Heart right ventricle (tissue), 16 donors: ENCODE measurements around the gene TPX2. TPM values are rescaled to one million over a fixed set of nuclear protein-coding genes. Genes with fewer than 3 reads are reported as not detected.
"Not testable (repeated sequence)": the region's sequence is repeated elsewhere in the genome, so short reads cannot be mapped to it uniquely, and the experiment has no call there.

Source experiments
- ATAC-seq, 8 donors: fragments of 200-7000 bp; cut with Tn5 transposase; one replicate each; pipeline ENCODE4 v1.9.1; 2020; ENCODE audit warnings: mild to moderate bottlenecking in 8 of 8, moderate library complexity in 8 of 8, moderate number of reproducible peaks in 1 of 8
- DNase-seq, 2 donors: peaks; one replicate each; pipeline ENCODE4 v3.0.0-alpha.2; 2020
- H3K27ac ChIP-seq, 10 donors: fragments of 200-600 bp; sonication (generic) in 2 of 10; one replicate each; pipeline versions ENCODE4 v1.5.0 to v1.8.0; 2020 to 2022; ENCODE audit warnings: mild to moderate bottlenecking in 3 of 10
- H3K27me3 ChIP-seq, 7 donors: fragments of 200-600 bp; one replicate each; pipeline ENCODE4 v1.8.0; 2021 to 2022; ENCODE audit warnings: mild to moderate bottlenecking in 2 of 7
- H3K36me3 ChIP-seq, 9 donors: fragments of 200-600 bp; sonication (generic) in 1 of 9; one replicate each; pipeline versions ENCODE4 v1.5.0 to v1.8.0; 2020 to 2022; ENCODE audit warnings: mild to moderate bottlenecking in 2 of 9
- H3K4me1 ChIP-seq, 9 donors: fragments of 200-600 bp; sonication (generic) in 1 of 9; one replicate each; pipeline versions ENCODE4 v1.5.0 to v1.8.0; 2020 to 2022; ENCODE audit warnings: mild to moderate bottlenecking in 4 of 9
- H3K4me3 ChIP-seq, 10 donors: fragments of 200-600 bp; sonication (generic) in 2 of 10; one replicate each; pipeline versions ENCODE4 v1.5.0 to v1.8.0; 2020 to 2022; ENCODE audit warnings: mild to moderate bottlenecking in 7 of 10, moderate library complexity in 2 of 10
- H3K9me3 ChIP-seq, 11 donors: fragments of 200-600 bp in 10 of 11; sonication (generic) in 2 of 11; one replicate each; pipeline versions ENCODE4 v1.5.0 to v1.8.0; 2013 to 2022; ENCODE audit warnings: mild to moderate bottlenecking in 2 of 11, control low read depth in 1 of 11, moderate library complexity in 1 of 11
- CTCF ChIP-seq, 9 donors: fragments of 200-600 bp; sonication (generic) in 2 of 9; IDR thresholded peaks; one replicate each; pipeline versions ENCODE4 v1.5.0 to v1.8.0; 2021 to 2022; ENCODE audit warnings: antibody characterized with exemption in 9 of 9, mild to moderate bottlenecking in 5 of 9, moderate library complexity in 1 of 9
- WGBS, 2 donors: extraction: QIAGEN DNeasy Blood & Tissue Kit; methylation state at CpG; one replicate each; pipeline ENCODE4 v1.1.7; 2013; ENCODE audit warnings: inconsistent platforms in 1 of 2; 5-methylcytosine and 5-hydroxymethylcytosine counted together
- intact Hi-C, 10 donors: fragments of 100-400 bp; cut with DNase I; formaldehyde crosslinking; loops; one replicate each; pipeline versions ENCODE4 v1.11.1 to v1.14.2; 2022
- polyA plus RNA-seq, 2 donors: library from polyadenylated mRNA; stranded (reverse); fragments of 200-250 nt; gene quantifications; one replicate each; pipeline ENCODE4 v1.2.3, GENCODE V29; 2013
- total RNA-seq, 10 donors: library from RNA; stranded (reverse); fragmentation: NEBNext Ultra II Directional in 3 of 10; extraction: Animal tissue kit (Norgen Biotek cat#: 25700) in 3 of 10; gene quantifications; one replicate each; pipeline versions ENCODE4 v1.2.1 to v1.2.4, GENCODE V29; 2021 to 2023
- donor health status: Arrhythmogenic right ventricular cardiomyopathy.
- donor health status: ischemic (EF 13 %, LVEDD 7.1; RV severe dilation, severe dysfunction).
- donor health status: healthy with polysubstance abuse.
- donor health status: DM: no; HTN: yes; CAD: no.
- donor health status: DM: no; HTN: no; CAD: no.
- donor health status: ischemic (EF 25% LVEDD 6.9; RV normal size, moderate dysfunction).
- donor health status: ischemic (EF 25% LVEDD 5.7; RV mildly dilated, moderate dysfunction).
- donor health status: healthy.
- donor health status: DM: yes; HTN: yes; CAD: no.
- donor health status: Ischemic cardiomyopathy.
- donor health status: ischemic (EF 35%, LVEDD 5.7; RV mildly dilated, moderate dysfunction).
- donor health status: nonischemic (EF 11% LVEDD 7.7; RV severe dilation, severe dysfunction).
- donor health status: DM: yes; HTN: yes; CAD: no.
- donor health status: PGD.
- donor health status: ischemic (EF 29% LVEDD 5.4; RV normal size, mild dysfunction).
- donor health status: nonischemic (EF 23%, LVEDD 6.1; RV moderate dilation, normal function).

Gene TPX2
- total and polyA plus RNA-seq, 12 donors, result 0.17 to 9.6 (median 0.78) TPM

GRCh38 chr20:31827059-31827458 is 88.0 kb downstream of the TPX2 start:
- ATAC-seq (no peak), DNase-seq (no peak)
- TF ChIP-seq CTCF (IDR thresholded peaks at IDR 0.05), result no peak
- Histone ChIP-seq H3K9me3 (no peaks in the 10 kb centered on the region), H3K4me3 (no peak overlapping the region), H3K27ac (no peak overlapping the region), H3K4me1 (peaks cover 0 to 23% (median 5%) of the 10 kb centered on the region in 9 donors), H3K36me3 (no peaks in the 10 kb centered on the region), H3K27me3 (peaks cover 0 to 6% (median 0%) of the 10 kb centered on the region in 7 donors)
- intact Hi-C loops, result loop anchor here in 8 of 10 donors (5.0 to 10.0 kb wide), 4 partner anchors 208 to 268 kb away; no protein-coding TSS in a partner anchor
- 71 to 91% methylated on average over 2 of the region's 2 CpGs for WGBS, 2 donors

GRCh38 chr20:31828016-31828415 is 88.9 kb downstream of the TPX2 start:
- ATAC-seq, H3K4me3 ChIP-seq, H3K36me3 ChIP-seq, H3K27ac ChIP-seq, H3K27me3 ChIP-seq, DNase-seq, H3K9me3 ChIP-seq: not testable (repeated sequence)
- WGBS, 2 donors, result 96% methylated on average over 11 of the region's 11 CpGs
- H3K4me1 ChIP-seq, result peaks cover 0 to 14% (median 2%) of the 10 kb centered on the region in 9 donors
- intact Hi-C loops, result loop anchor here in 8 of 10 donors (5.0 to 10.0 kb wide), 4 partner anchors 207 to 267 kb away; no protein-coding TSS in a partner anchor

GRCh38 chr20:31829731-31830130 is 90.6 kb downstream of the TPX2 start:
- Histone ChIP-seq H3K27me3 (peaks cover 0 to 2% (median 0%) of the 10 kb centered on the region in 7 donors), H3K27ac (peak overlapping the region in 3 of 10 donors; percentile 9 to 33 (median 14)), H3K4me1 (peaks cover 0 to 17% (median under 1%) of the 10 kb centered on the region in 9 donors), H3K36me3 (no peaks in the 10 kb centered on the region), H3K9me3 (no peaks in the 10 kb centered on the region), H3K4me3 (no peak overlapping the region)
- WGBS, 2 donors, result 82 to 85% methylated on average over 6 of the region's 6 CpGs
- DNase-seq (no peak), ATAC-seq (peak in 2 of 8 donors; percentile 33 to 34)
- intact Hi-C loops, result loop anchor here in 8 of 10 donors (5.0 to 10.0 kb wide), 4 partner anchors 205 to 265 kb away; no protein-coding TSS in a partner anchor
- TF ChIP-seq CTCF (IDR thresholded peaks at IDR 0.05), result no peak

- H3K9me3 ChIP-seq, result no peaks in the 10 kb centered on the region
- peak overlapping the region in 1 of 10 donors; percentile 14 for H3K27ac ChIP-seq
- H3K4me1 ChIP-seq, result peaks cover 0 to 23% (median 7%) of the 10 kb centered on the region in 9 donors
- peaks cover 0 to 5% (median 0%) of the 10 kb centered on the region in 7 donors for H3K27me3 ChIP-seq
- DNase-seq (no peak), ATAC-seq (no peak)
- H3K36me3 ChIP-seq, result no peaks in the 10 kb centered on the region
- H3K4me3 ChIP-seq, result no peak overlapping the region
- intact Hi-C loops, result no loop called here
- TF ChIP-seq CTCF (IDR thresholded peaks at IDR 0.05), result no peak
- WGBS, 2 donors, result 93% methylated on average over 8 of the region's 8 CpGs
These were observed 91.4 kb downstream of the TPX2 start for GRCh38 chr20:31830406-31830981.

GRCh38 chr20:31831211-31831610 is 92.1 kb downstream of the TPX2 start:
- intact Hi-C loops, result no loop called here
- WGBS, 2 donors, result 92 to 94% methylated on average over 6 of the region's 6 CpGs
- DNase-seq, result no peak
- Histone ChIP-seq H3K27me3 (peaks cover 0 to 5% (median 0%) of the 10 kb centered on the region in 7 donors), H3K36me3 (no peaks in the 10 kb centered on the region), H3K9me3 (no peaks in the 10 kb centered on the region), H3K4me3 (no peak overlapping the region), H3K4me1 (peaks cover 3 to 30% (median 14%) of the 10 kb centered on the region in 9 donors), H3K27ac (no peak overlapping the region)
- ATAC-seq, result no peak
- TF ChIP-seq CTCF (IDR thresholded peaks at IDR 0.05), result no peak
